ENCODE measurements around the gene DNAI1.

- TF ChIP-seq EZH2 (IDR thresholded peaks at IDR 0.05) (no peak), CTCF (IDR thresholded peaks at IDR 0.05) (no peak), EZH2phosphoT487 (IDR thresholded peaks at IDR 0.05) (no peak)
These were observed 37.6 kb downstream of the DNAI1 start for GRCh38 chr9:34496149-34496712.
